Peyer's patch (tissue), 4 donors: ENCODE data around the gene UBE2QL1. TPM values are rescaled to one million over a fixed set of nuclear protein-coding genes. Genes with fewer than 3 reads are reported as not detected.
A peak's percentile ranks its signal among the peaks of the same experiment; 100 is the strongest.

Source experiments
- DNase-seq, 3 donors: peaks; one replicate each; pipeline ENCODE4 v3.0.0-alpha.2; 2017 to 2019
- H3K27ac ChIP-seq, 4 donors: fragments of 200-600 bp; sonication (generic); one replicate each; pipeline ENCODE4 v1.5.1; 2016 to 2019
- H3K27me3 ChIP-seq, 2 donors: fragments of 200-600 bp; sonication (generic); one replicate each; pipeline ENCODE4 v1.5.1; 2019
- H3K36me3 ChIP-seq, 3 donors: fragments of 200-600 bp; sonication (generic); one replicate each; pipeline ENCODE4 v1.5.1; 2016 to 2019
- H3K4me1 ChIP-seq, 4 donors: fragments of 200-600 bp; sonication (generic); one replicate each; pipeline ENCODE4 v1.5.1; 2016 to 2019
- H3K4me3 ChIP-seq, 4 donors: fragments of 200-600 bp; sonication (generic); 1 replicate in 3 of 4; 2 replicates in 1 of 4; pipeline ENCODE4 v1.5.1; 2016 to 2019; ENCODE audit warnings: mild to moderate bottlenecking in 1 of 4
- H3K9me3 ChIP-seq, 4 donors: fragments of 200-600 bp; sonication (generic); one replicate each; pipeline ENCODE4 v1.5.1; 2016 to 2019; ENCODE audit warnings: mild to moderate bottlenecking in 1 of 4
- POLR2A ChIP-seq, 2 donors: fragments of 450-650 bp; IDR thresholded peaks; one replicate each; pipeline ENCODE4 v1.5.1; 2017; ENCODE audit warnings: antibody characterized with exemption in 2 of 2, mild to moderate bottlenecking in 2 of 2, moderate library complexity in 2 of 2
- total RNA-seq, 4 donors: library from RNA; depleted of rRNA; stranded (reverse); fragments of >200 nt; gene quantifications; one replicate each; pipeline ENCODE4 v1.1.0, GENCODE V29; 2016
- TF ChIP-seq, protein P1 (sequence below), 6 experiments: fragments of 450-650 bp in 4 of 6; fragments of 200-600 bp in 2 of 6; sonication (generic) in 1 of 6; IDR thresholded peaks; one replicate each; pipeline ENCODE4 v1.5.1; 2017 to 2019; ENCODE audit warnings: antibody characterized with exemption in 6 of 6, mild to moderate bottlenecking in 3 of 6, moderate library complexity in 1 of 6

UBE2QL1 gene, protein sequence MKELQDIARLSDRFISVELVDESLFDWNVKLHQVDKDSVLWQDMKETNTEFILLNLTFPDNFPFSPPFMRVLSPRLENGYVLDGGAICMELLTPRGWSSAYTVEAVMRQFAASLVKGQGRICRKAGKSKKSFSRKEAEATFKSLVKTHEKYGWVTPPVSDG
- 1 to 10 TPM in 2 of 4 donors, not detected in 2; 1.0 to 3.3 TPM for total RNA-seq

DNA sequence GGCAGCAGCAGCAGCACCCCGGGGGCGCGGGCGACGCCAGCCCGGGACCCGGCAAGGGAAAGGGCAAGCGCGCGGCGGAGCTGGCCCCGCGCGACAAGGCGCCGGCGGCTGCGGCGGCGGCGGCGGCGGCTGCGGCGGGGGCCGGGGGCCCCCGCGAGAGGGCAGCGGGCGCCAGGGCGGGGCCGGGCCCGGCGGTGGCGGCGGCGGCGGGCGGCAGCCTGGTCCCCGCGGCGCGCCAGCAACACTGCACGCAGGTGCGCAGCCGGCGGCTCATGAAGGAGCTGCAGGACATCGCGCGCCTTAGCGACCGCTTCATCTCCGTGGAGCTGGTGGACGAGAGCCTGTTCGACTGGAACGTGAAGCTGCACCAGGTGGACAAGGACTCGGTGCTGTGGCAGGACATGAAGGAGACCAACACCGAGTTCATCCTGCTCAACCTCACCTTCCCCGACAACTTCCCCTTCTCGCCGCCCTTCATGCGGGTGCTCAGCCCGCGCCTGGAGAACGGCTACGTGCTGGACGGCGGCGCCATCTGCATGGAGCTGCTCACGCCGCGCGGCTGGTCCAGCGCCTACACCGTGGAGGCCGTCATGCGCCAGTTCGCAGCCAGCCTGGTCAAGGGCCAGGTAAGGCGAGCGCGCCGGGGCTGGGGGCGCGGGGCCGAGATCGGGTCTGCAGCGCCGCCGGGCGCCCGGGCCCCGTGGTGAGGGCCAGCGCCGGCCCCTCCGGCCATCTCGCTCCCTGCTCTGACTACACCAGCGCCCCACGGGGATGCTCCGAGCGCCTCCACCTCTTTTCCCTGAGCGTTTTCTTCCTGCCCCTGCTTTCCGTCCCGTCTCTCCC, at the start of gene UBE2QL1:
Gene UBE2QL1, plus strand, starts transcription at position 238 of the 843 bp plus-strand sequence. Its CDS starts 35 bp downstream, at position 273.
- peak within 1 kb of the TSS; percentile 11 to 50 (median 38) for H3K4me3 ChIP-seq
- no peaks in the 10 kb centered on the region for H3K9me3 ChIP-seq
- no peak within 1 kb of the TSS for H3K27ac ChIP-seq
- DNase-seq = no peak
- no peaks in the 10 kb centered on the region for H3K36me3 ChIP-seq
- peaks cover 0 to 6% (median 3%) of the 10 kb centered on the region in 4 donors for H3K4me1 ChIP-seq
- H3K27me3 ChIP-seq = no peaks in the 10 kb centered on the region
- TF ChIP-seq, protein P1, sequence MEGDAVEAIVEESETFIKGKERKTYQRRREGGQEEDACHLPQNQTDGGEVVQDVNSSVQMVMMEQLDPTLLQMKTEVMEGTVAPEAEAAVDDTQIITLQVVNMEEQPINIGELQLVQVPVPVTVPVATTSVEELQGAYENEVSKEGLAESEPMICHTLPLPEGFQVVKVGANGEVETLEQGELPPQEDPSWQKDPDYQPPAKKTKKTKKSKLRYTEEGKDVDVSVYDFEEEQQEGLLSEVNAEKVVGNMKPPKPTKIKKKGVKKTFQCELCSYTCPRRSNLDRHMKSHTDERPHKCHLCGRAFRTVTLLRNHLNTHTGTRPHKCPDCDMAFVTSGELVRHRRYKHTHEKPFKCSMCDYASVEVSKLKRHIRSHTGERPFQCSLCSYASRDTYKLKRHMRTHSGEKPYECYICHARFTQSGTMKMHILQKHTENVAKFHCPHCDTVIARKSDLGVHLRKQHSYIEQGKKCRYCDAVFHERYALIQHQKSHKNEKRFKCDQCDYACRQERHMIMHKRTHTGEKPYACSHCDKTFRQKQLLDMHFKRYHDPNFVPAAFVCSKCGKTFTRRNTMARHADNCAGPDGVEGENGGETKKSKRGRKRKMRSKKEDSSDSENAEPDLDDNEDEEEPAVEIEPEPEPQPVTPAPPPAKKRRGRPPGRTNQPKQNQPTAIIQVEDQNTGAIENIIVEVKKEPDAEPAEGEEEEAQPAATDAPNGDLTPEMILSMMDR (IDR thresholded peaks at IDR 0.05) = no peak
- TF ChIP-seq POLR2A (IDR thresholded peaks at IDR 0.05) = no peak

DNA sequence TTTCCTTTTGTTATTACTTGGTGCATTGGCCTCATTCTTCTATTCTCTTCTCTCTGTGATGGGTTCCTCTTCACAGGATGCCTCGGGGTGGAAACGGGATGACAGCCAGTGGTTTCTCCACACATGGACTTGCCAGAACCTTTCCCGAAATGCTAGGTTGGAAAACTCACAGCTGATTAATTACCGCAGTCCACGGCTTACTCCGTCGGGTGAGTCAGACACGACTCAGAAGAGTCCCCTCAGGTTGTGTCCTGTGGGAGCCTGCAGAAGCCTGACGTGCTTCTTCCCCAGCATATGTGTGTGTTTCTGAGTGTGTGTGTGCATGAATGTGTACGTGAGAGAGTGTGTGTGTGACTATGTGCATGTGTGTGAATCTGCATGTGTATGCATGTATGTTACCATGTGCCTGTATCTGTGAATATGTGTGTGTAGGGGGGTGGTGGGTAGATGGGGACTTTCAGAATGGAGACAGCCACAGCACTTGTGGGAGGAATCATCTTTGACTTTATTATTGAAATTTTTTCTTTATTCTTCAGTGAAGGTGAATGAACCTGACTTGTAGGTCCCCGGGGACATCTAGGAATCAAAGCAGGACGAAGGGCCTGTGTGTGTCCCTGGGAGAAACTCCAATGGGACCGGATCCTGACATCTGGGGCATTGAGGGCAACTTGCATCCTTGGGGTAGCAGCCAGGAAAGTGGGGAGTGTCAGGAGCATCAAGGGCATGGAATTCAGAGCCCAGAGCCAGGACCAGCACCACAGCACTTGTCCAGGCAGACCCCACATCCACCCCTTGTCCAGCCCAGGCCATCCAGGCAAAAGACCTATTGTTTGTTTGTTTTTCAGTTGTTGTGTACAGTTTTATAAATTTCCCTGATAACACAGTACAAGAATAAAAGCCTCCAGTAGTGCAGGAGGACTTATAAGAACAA, 48.4 kb upstream of the UBE2QL1 start:
- Histone ChIP-seq H3K27me3 (no peaks in the 10 kb centered on the region), H3K27ac (no peak overlapping the region), H3K4me3 (no peak overlapping the region), H3K9me3 (no peaks in the 10 kb centered on the region), H3K4me1 (no peaks in the 10 kb centered on the region), H3K36me3 (no peaks in the 10 kb centered on the region)
- TF ChIP-seq POLR2A (IDR thresholded peaks at IDR 0.05) = no peak
- TF ChIP-seq, protein P1 (IDR thresholded peaks at IDR 0.05) = no peak
- no peak for DNase-seq

DNA sequence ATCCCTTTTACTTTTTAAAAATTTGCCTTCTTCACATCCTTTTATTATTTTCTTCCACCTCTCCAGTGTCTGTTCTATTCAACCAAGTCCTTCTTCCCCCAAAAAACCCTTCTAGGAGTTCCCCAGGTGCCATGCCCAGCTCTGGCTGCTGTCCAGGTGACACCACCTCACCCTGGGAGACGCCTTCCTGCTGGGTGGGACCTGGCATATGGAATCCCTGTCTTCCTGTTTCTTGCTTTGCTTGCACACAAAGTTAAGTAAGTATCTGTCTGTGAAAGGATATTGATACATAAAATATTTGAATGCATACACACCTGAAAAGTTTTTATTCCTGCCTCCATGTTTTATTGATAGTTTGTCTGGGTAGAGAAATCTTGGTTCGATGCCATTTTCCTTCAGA, 47.2 kb upstream of the UBE2QL1 start:
- DNase-seq = no peak
- no peak overlapping the region for H3K27ac ChIP-seq
- no peak for TF ChIP-seq POLR2A (IDR thresholded peaks at IDR 0.05)
- TF ChIP-seq, protein P1 (IDR thresholded peaks at IDR 0.05) = no peak

DNA sequence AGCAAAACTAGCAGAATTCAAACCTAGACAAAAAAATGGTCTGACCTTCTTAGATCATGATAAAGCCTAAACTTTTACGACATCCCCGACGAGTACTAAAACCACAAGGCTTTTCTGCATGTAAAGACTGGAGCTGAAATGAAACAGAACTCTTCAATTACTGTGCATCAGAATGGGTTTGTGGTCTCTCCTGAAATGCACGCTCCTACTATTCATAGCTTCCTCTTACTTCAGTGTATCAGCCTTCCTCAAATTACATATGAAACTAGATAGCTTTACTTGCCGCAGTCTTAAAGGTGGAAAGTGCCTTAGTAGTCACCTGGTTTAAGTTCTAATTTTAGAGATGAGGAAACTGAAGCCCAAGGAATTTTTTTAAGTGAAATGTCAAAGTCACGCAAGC, 45.7 kb upstream of the UBE2QL1 start:
- no peak overlapping the region for H3K4me3 ChIP-seq
- no peaks in the 10 kb centered on the region for H3K4me1 ChIP-seq
- DNase-seq = no peak
- no peaks in the 10 kb centered on the region for H3K9me3 ChIP-seq
- H3K27ac ChIP-seq = no peak overlapping the region
- TF ChIP-seq, protein P1 (IDR thresholded peaks at IDR 0.05) = no peak
- no peak for TF ChIP-seq POLR2A (IDR thresholded peaks at IDR 0.05)
- H3K36me3 ChIP-seq = no peaks in the 10 kb centered on the region
- H3K27me3 ChIP-seq = no peaks in the 10 kb centered on the region

More for the DNA sequence above, 47.2 kb upstream of the UBE2QL1 start:
- Histone ChIP-seq H3K27me3 (no peaks in the 10 kb centered on the region), H3K4me3 (no peak overlapping the region), H3K9me3 (no peaks in the 10 kb centered on the region), H3K36me3 (no peaks in the 10 kb centered on the region), H3K4me1 (no peaks in the 10 kb centered on the region)

DNA sequence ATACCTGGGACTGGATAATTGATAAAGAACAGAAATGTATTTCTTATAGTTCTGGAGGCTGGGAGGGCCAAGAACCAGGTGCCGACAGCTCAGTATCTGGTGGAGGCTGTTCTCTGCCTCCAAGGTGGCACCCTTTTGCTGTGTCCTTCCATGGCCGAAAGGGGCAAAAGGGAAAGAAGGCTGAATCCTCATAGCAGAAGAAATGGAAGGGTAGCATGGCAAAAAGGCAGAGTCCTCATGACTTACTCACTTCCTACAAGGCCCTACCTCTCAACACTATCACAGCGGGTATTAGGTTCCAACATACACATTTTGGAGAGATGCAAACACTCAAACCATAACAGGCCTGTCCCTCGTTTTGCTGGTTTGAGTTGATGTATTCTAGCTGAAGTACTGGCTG, 45.2 kb upstream of the UBE2QL1 start:
- no peaks in the 10 kb centered on the region for H3K4me1 ChIP-seq
- H3K4me3 ChIP-seq = no peak overlapping the region
- no peak overlapping the region for H3K27ac ChIP-seq
- H3K27me3 ChIP-seq = no peaks in the 10 kb centered on the region
- no peaks in the 10 kb centered on the region for H3K9me3 ChIP-seq
- H3K36me3 ChIP-seq = no peaks in the 10 kb centered on the region
- no peak for DNase-seq
- TF ChIP-seq POLR2A (IDR thresholded peaks at IDR 0.05) = no peak
- TF ChIP-seq, protein P1 (IDR thresholded peaks at IDR 0.05) = no peak
